SKM-1 treated with dmso at 0.1 percent for 144 hours (cell line): ENCODE data around the gene PTCD3.

Experiments
- DNase-seq: peaks from one replicate; lab custom pipeline; 2025; ENCODE audit not compliant: unreplicated experiment; lab: John Stamatoyannopoulos, UW

Gene PTCD3

DNA sequence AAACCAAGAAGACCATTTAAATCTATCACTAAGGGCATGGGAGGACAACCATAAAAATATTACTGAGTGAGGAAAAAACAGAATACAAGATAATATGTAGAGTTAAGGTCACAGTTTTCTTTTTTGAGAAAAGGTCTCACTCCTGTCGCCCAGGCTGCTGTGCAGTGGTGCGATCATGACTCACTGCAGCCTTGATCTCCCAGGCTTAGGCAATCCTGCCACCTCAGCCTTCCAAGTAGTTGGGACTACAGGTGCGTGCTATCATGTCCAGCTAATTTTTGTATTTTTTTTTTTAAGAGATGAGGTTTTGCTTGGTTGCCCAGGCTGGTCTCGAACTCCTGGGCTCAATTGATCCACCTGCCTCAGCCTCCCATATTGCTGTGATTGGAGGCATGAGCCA is 24.3 kb upstream of the PTCD3 start:
- DNase-seq, result no peak

- DNase-seq, result no peak
Measured at GRCh38 chr2:86082756-86083155, 23.3 kb upstream of the PTCD3 start.

DNA sequence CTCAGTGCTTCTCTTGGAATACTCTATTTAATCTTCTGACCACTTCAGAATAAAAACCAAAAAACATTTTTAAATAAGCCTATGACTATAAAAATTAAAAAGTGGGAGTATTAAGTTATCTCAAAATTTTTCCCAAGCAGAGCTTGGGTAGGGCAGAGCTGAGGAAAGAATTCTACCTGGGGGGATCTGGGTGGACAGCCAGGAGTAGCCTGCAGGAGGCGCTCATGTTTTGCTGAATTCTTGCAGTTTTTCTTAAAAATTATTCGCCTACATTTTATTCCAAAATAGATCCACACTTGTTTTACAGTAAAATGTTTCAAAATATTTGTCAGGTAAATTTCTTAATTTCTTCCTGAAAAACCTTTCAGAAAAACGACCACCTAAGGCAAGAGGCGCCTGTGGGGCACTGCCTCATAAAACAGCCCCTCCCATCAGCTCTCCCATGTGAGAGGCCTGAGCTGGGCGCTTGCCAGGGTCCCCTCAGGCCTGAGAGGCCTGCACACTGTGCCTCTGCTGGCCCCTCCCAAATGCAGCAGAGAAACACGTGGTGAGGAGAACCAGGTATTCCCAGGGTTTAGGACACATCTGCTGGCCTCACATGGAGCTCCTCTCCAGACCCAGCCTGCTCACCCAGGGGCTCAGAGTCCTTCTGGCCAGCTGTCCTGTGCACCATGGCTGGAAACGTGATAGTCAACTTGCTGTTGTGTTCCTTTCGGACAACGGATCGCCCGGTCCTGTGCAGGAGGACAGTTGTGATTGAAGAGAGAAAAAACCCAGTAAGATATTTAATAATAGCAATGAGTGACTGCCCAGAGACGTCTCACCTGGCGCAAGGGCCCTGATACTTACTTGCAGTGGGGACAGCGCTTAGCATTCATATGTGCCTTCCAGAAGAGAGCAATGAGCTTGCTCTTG is 17.8 kb upstream of the PTCD3 start:
- no peak for DNase-seq

GRCh38 chr2:86094229-86094628 is 11.8 kb upstream of the PTCD3 start:
- DNase-seq, result no peak

- no peak for DNase-seq
Measured at GRCh38 chr2:86097114-86097896, 8.7 kb upstream of the PTCD3 start.

DNA sequence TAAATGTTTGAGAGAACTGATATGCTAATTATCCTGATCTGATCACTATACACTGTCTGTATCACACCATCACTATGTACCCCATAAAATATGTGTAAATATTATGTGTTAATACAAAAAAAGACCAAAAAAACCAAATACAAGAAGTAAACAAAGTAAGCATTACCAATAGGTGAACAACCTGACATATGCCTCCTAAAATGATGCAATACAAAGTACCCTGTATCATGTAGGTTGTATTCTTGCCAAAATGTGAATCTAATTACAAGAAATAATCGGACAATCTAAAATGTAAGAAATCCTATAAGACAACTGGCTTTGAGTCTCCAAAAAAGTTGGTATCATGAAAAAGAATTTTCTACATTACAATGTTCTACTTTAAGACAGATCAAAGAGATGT is 8.1 kb upstream of the PTCD3 start:
- DNase-seq, result no peak

GRCh38 chr2:86102157-86102556 is 3.9 kb upstream of the PTCD3 start:
- no peak for DNase-seq

- DNase-seq, result peak; percentile 99
Measured at GRCh38 chr2:86105252-86105968, 625 bp upstream of the PTCD3 start, which contains the start of gene POLR1A. Gene POLR1A, minus strand, starts transcription at chr2:86105886. Its CDS starts 110 bp downstream, at chr2:86105776.

DNA sequence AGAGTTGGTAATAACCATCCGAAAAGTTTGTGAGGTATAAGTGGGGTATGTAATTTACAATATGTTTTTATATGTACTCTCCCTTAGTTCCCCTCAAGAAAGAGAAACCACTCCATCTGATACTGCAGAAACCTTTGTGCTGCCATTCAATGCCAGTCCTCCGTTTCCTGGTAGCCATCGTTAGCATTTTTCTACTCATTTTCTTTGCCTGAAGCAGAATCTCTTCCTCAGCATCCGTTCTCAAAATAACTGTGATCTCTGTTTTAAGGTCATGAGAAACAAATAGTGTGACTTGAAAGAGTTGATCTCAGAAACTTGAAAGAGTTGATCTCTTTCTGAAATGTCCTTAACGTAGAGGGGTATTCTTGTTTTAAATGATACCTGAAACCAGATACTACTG is 996 bp downstream of the PTCD3 start:
- no peak for DNase-seq

DNA sequence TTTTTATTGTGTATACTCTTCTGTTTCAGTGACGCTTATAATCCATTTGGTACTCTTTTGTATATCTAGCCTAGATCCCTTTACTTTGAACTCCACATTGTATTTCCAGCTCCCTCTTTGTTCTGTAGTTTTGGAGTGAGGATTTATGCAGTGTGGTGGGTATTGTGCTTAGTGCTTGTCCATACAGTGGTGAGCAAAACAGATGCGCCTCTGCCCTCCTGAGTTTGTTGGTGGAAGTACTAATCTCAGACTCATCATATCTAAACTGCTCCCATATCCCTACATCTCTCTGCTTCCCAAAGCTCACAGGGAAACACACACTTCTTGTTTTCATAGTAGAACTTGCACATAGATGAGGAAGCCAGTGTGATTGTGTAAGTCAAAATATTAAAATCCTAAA is 12.1 kb downstream of the PTCD3 start:
- DNase-seq, result no peak

DNA sequence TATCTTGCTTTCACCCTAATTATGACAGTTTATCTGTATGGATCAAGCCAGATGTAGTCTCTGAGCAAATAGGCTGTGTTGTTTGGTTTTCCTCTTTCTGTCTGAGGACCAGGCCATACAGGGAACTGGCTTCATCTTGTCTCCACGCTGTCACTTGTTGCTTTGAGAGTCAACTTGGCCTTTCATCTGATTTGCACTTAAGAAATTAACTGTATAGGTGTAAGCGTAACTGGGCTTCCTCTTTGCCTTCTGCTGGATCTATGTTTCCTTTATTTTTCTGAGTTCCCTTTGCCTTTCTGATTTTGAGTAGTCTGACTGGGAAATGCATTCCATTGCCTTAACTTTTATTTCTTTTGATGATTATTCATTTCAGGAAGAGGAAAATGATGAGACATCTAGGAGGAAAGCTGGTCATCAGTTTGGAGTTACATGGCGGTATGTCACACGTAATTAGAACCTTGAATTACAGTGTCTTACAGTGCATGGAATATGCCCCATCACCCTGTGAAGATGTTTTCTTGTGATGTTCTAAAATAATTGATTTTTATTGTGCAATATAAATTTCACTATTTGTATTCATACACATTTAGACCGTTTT is 17.4 kb downstream of the PTCD3 start:
- DNase-seq, result no peak

- DNase-seq, result no peak
Measured at GRCh38 chr2:86124683-86125082, 18.6 kb downstream of the PTCD3 start.

DNA sequence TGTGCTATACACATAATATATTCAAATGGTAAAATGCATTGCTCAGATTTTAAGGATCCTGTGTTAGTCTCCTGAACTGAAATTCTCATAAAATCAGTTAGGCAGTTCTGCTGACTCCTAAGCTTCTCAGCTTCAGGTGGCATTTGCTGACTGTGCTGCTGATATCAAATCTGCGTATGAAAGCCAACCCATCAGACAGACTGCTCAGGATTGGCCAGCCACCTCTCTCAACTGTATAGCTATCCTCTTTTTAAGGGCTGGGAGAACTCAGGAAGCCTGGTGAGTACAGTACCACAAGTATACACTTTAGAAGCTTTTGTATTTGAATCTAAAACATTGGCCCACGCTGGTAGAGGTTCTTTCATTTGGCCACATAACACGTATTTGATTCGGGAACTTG is 28.7 kb downstream of the PTCD3 start:
- no peak for DNase-seq

DNA sequence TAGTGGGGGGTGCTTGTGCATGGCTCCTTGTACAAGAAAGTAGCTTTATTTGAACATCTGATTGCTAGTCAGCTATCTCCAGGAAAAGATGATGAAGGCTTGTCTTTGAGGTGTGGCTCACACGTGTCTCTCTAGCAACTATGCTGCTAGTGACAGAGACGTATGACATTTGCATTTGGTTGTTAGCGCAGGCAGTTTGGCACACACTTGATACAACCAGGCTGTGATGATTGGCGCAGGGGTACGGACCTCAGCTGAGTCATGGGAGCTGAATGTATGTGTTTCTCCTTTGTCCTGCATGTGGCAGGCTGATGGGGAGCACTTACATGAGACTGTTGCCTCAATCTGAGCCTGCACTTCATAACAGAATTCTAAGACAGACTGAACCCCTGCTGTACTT is 29.6 kb downstream of the PTCD3 start:
- DNase-seq, result no peak

GRCh38 chr2:86136141-86136540 is 30.1 kb downstream of the PTCD3 start:
- DNase-seq, result no peak

GRCh38 chr2:86138736-86139625 is 32.9 kb downstream of the PTCD3 start:
- no peak for DNase-seq

DNA sequence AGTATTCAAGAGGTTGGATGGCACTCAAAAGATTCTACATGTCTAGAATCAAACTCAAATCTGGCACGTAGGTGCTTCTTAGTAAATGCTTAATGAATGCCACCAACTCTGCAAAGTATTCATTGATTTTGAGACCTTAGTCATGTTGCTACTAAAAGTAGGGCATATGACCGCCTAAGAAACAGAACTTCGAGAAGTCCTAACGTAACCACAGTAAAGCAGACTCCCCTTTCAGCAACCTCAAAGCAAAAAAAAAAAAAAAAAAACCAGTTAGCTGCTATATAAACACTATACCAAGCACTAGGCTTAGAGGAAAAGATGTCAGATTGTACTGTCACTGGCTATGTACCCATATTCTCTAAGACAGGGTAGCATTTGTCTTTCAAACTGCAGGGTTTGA is 33.9 kb downstream of the PTCD3 start:
- no peak for DNase-seq

DNA sequence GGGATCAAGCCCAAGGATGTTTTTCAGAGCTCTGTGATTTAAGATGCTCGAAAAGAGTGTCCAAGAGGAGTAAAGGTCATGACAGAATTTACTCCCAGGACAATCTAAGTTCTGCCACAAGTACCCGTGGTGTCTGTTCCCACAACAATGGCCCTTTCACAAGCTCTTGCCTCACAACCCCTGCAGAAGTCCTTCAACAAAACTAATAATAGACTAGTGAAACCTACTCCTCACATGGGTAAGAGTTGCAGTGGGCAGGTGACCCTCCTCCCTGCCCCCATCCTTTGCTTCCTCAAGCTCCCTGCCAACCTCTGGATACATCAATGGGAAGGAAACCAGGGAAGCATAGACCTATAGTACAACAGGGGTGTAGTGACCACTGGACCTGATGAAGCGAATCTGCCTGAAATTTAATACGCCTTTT is 34.9 kb downstream of the PTCD3 start:
- no peak for DNase-seq

DNA sequence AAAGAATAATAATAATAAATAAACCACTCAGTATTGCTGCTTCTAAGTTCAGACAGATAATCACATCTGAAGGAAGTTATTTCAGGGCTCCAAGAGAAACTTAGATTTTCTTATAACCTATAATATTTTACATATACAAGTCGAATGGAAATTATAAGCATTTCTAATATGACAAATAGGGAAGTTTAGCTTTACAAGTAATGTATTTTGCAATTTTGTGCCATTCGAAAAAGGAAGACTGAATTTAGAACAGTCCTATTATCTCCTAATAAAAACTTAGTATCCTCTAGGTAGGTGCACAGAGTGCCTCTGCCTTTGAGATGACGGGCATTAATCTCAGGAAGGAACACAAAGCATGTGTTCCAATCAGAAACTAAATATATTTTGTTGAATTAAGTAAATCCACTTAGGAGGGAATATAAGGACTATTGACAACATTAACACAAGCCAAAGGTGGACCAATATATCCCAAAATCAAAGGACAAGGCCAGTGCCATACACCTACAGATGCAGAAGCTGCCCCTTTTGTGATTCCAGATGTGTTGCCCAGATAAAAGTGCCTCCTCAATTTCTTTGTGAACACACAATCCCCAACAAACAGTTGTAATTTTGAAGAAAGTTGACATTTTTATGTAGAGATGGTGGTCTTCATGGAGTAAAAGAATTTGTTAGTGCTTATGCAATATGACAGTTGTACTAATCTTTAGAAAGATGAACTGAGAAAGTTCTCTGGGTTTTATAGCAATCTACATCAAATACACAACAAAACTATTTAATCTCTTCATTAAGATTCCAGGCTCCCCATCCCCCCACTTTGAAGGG is 36.6 kb downstream of the PTCD3 start:
- DNase-seq, result no peak
